ENCODE data around the gene SCD.
A peak's percentile ranks its signal among the peaks of the same experiment; 100 is the strongest.
"Not testable (repeated sequence)": the region's sequence is repeated elsewhere in the genome, so short reads cannot be mapped to it uniquely, and the experiment has no call there.

The SCD gene

GRCh38 chr10:100362570-100363496 is 15.8 kb downstream of the SCD start:
- DNase-seq: no peak

GRCh38 chr10:100364175-100364574 is 17.1 kb downstream of the SCD start:
- no peak for DNase-seq

GRCh38 chr10:100364735-100365391 is 17.8 kb downstream of the SCD start:
- peak; percentile 33 to 50 for DNase-seq

- DNase-seq: no peak
Measured at GRCh38 chr10:100368721-100369120, 21.7 kb downstream of the SCD start.

- no peak for DNase-seq
Measured at GRCh38 chr10:100370714-100371481, 23.9 kb downstream of the SCD start.

- DNase-seq: no peak
Measured at GRCh38 chr10:100371482-100372027, 24.5 kb downstream of the SCD start.

GRCh38 chr10:100372415-100373297 is 25.6 kb downstream of the SCD start:
- no peak for DNase-seq

GRCh38 chr10:100373298-100374199 is 26.5 kb downstream of the SCD start:
- peak; percentile 73 to 80 for DNase-seq

GRCh38 chr10:100374200-100374655 is 27.2 kb downstream of the SCD start:
- no peak for DNase-seq

GRCh38 chr10:100374677-100375353 is 27.8 kb downstream of the SCD start:
- not testable (repeated sequence) for DNase-seq

GRCh38 chr10:100376656-100377055 is 29.6 kb downstream of the SCD start:
- DNase-seq: not testable (repeated sequence)

GRCh38 chr10:100377830-100378229 is 30.8 kb downstream of the SCD start:
- no peak for DNase-seq

GRCh38 chr10:100380400-100380799 is 33.4 kb downstream of the SCD start:
- no peak for DNase-seq

- no peak for DNase-seq
Measured at GRCh38 chr10:100382553-100382952, 35.5 kb downstream of the SCD start.

- DNase-seq: no peak
Measured at GRCh38 chr10:100383251-100383650, 36.2 kb downstream of the SCD start.

- DNase-seq: no peak
Measured at GRCh38 chr10:100391163-100392002, 44.4 kb downstream of the SCD start.

GRCh38 chr10:100392686-100393003 is 45.6 kb downstream of the SCD start:
- DNase-seq: no peak

- DNase-seq: no peak
Measured at GRCh38 chr10:100395626-100396025, 48.6 kb downstream of the SCD start.

- no peak for DNase-seq
Measured at GRCh38 chr10:100396605-100397004, 49.6 kb downstream of the SCD start.

Data from NCI-H524 (cell line).